ENCODE data around the gene LIFR.
"Not testable (repeated sequence)": the region's sequence is repeated elsewhere in the genome, so short reads cannot be mapped to it uniquely, and the experiment has no call there.

LIFR gene, protein sequence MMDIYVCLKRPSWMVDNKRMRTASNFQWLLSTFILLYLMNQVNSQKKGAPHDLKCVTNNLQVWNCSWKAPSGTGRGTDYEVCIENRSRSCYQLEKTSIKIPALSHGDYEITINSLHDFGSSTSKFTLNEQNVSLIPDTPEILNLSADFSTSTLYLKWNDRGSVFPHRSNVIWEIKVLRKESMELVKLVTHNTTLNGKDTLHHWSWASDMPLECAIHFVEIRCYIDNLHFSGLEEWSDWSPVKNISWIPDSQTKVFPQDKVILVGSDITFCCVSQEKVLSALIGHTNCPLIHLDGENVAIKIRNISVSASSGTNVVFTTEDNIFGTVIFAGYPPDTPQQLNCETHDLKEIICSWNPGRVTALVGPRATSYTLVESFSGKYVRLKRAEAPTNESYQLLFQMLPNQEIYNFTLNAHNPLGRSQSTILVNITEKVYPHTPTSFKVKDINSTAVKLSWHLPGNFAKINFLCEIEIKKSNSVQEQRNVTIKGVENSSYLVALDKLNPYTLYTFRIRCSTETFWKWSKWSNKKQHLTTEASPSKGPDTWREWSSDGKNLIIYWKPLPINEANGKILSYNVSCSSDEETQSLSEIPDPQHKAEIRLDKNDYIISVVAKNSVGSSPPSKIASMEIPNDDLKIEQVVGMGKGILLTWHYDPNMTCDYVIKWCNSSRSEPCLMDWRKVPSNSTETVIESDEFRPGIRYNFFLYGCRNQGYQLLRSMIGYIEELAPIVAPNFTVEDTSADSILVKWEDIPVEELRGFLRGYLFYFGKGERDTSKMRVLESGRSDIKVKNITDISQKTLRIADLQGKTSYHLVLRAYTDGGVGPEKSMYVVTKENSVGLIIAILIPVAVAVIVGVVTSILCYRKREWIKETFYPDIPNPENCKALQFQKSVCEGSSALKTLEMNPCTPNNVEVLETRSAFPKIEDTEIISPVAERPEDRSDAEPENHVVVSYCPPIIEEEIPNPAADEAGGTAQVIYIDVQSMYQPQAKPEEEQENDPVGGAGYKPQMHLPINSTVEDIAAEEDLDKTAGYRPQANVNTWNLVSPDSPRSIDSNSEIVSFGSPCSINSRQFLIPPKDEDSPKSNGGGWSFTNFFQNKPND

GRCh38 chr5:38556599-38557307 is at the start of gene LIFR:
Gene LIFR, minus strand, starts transcription at chr5:38556646. Its CDS starts 25,999 bp downstream, at chr5:38530647.
- DNase-seq = peak; percentile 17

- DNase-seq = no peak
These were observed 49.2 kb upstream of the LIFR start for GRCh38 chr5:38605610-38606009.

GRCh38 chr5:38603691-38604090 is 47.2 kb upstream of the LIFR start:
- DNase-seq = no peak

DNA sequence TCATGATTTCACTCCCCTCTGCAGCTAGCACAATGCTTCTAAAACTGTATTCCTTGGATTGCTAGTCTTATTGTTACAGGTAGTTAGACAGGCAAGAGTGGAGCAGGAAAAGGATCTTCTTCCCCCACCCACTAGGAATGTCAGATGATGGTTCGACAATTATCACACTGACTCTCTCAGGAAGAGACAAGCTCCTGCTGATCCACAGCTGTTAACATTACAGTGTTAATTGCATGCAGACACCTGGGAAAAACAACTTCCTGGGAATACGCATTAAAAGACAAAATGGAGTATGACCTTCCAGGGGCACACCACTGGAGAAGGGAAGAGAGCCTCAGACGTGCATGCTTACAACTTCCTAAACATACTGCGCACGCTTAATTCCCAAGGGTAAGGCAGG is 46.2 kb upstream of the LIFR start:
- no peak for DNase-seq

- no peak for DNase-seq
These were observed 45.4 kb upstream of the LIFR start for GRCh38 chr5:38601863-38602298.

- DNase-seq = no peak
These were observed 44.9 kb upstream of the LIFR start for GRCh38 chr5:38601133-38601862.

- DNase-seq = no peak
These were observed 44.0 kb upstream of the LIFR start for GRCh38 chr5:38600329-38601045.

DNA sequence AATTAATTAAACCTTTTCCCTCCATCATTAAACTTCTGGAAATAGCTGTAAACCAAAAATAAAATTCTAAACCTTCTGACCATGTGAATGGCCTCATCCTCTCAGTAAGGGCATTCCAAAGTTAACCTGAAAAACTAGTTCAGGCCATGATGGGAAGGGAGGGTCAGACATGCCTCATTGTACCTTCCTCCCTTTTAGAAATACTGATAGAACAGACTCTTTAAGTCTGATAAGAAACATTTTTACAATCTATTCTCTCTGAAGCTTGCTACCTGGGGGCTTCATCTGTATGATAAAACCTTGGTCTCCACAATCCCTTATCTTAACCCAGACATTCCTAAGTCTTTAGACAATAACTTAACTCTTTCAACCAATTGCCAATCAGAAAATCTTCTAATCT is 43.3 kb upstream of the LIFR start:
- DNase-seq = not testable (repeated sequence)

DNA sequence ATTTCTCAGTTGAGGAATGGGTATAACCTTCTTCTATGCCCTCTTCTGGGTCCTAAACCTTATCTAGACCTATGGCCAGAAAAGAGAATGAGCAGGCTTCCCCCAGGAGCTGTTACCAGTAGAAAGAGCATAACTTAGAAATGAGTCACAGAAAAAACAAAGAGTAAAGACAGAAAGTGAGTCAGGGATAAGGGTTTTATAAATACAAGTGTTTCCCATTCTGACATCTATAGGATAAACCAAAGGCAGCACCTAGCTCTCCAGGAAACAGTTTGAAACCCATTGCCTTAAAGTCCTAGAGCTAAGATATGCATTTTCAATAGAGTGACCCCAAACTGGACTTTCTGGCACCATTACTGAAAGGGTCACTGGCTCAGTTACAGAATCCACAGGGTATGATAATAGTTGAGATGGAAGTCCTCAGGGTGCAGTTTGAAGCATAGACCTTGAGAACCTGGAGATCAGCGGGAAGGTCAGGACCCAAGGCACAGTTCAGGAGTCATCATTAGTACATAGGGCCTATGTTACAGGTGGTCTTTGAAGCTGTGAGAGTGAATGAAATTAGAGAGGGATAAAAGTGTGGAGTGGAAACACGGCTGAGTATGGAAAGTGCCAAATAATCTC is 42.7 kb upstream of the LIFR start:
- DNase-seq = no peak

- no peak for DNase-seq
These were observed 42.0 kb upstream of the LIFR start for GRCh38 chr5:38598296-38598993.

- DNase-seq = no peak
These were observed 40.5 kb upstream of the LIFR start for GRCh38 chr5:38596981-38597380.

GRCh38 chr5:38595132-38595745 is 38.8 kb upstream of the LIFR start:
- DNase-seq = no peak

GRCh38 chr5:38593959-38594358 is 37.5 kb upstream of the LIFR start:
- DNase-seq = no peak

DNA sequence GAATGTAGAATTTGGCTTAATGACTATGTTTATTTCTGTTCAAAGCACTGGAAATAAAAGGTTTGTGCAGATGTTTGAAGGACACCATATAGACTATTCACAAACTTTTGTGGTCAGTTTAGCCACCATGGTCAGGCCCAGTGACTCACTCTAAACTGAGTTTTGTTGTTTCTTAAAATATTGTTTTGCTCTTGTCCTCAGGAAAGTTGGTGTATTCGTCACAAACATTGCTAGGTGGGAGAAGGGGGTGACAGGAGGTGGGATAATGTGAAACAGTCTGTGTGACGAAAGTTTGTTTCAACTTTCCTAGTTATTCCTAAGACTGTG is 35.0 kb upstream of the LIFR start:
- DNase-seq = no peak

GRCh38 chr5:38590838-38591522 is 34.5 kb upstream of the LIFR start:
- DNase-seq = no peak

DNA sequence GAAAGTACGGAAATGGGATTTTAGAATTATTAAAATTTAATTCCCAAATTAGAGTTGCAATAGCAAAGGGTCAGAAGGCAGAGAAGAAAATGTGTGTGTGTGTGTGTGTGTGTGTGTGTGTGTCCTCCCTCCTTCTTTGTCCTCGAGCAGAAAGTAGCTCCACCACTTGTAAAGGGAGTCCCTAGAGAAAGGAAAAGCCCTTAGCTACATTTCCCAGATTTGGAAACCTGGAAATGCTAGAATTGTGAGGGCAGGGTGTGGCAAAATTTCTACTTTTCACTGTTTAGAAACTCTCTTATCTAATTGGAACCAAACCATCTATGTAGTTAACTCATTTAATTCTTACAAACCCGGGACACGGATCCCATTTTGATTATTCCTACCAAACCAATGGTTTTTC is 33.2 kb upstream of the LIFR start:
- DNase-seq = no peak

GRCh38 chr5:38585816-38586215 is 29.4 kb upstream of the LIFR start:
- no peak for DNase-seq

GRCh38 chr5:38583500-38583899 is 27.1 kb upstream of the LIFR start:
- no peak for DNase-seq

GRCh38 chr5:38582975-38583319 is 26.5 kb upstream of the LIFR start:
- DNase-seq = no peak

Measured in cortex of kidney (tissue), 1 donor.